Neuronal stem cell (in vitro differentiated cells): ENCODE measurements around the gene ZBTB9.

Experiments
- DNase-seq: peaks from one replicate; pipeline ENCODE4 v3.0.0-alpha.2; 2013; ENCODE audit warnings: low spot score
- H2AFZ ChIP-seq: one replicate; pipeline ENCODE4 v1.6.1; 2013; ENCODE audit warnings: mild to moderate bottlenecking, low read length, inconsistent platforms
- H2AK5ac ChIP-seq: 2 replicates; pipeline ENCODE4 v1.6.1; 2013; ENCODE audit warnings: low read depth, mild to moderate bottlenecking, inconsistent platforms, low read length, moderate library complexity, mixed read lengths
- H2BK120ac ChIP-seq: 2 replicates; pipeline ENCODE4 v1.6.1; 2013; ENCODE audit warnings: low read depth, mild to moderate bottlenecking, inconsistent platforms, low read length, moderate library complexity, mixed read lengths
- H2BK12ac ChIP-seq: one replicate; pipeline ENCODE4 v1.6.1; 2013; ENCODE audit warnings: low read length, inconsistent platforms
- H2BK15ac ChIP-seq: 2 replicates; pipeline ENCODE4 v1.6.1; 2013; ENCODE audit warnings: mild to moderate bottlenecking, low read length, inconsistent platforms, mixed read lengths
- H2BK5ac ChIP-seq: one replicate; pipeline ENCODE4 v1.6.1; 2013; ENCODE audit warnings: inconsistent platforms, mild to moderate bottlenecking, low read length, moderate library complexity
- H3K14ac ChIP-seq: one replicate; pipeline ENCODE4 v1.6.1; 2013; ENCODE audit warnings: low read length, inconsistent platforms
- H3K18ac ChIP-seq: 2 replicates; pipeline ENCODE4 v1.6.1; 2013; ENCODE audit warnings: low read length, inconsistent platforms
- H3K23ac ChIP-seq: 2 replicates; pipeline ENCODE4 v1.6.1; 2013; ENCODE audit warnings: low read depth, mild to moderate bottlenecking, mixed read lengths, low read length, inconsistent platforms; ENCODE audit not compliant: poor library complexity
- H3K27ac ChIP-seq: replicated peaks from 3 replicates; pipeline ENCODE4 v1.5.1; 2013; ENCODE audit warnings: low read length, inconsistent platforms
- H3K27me3 ChIP-seq, 3 experiments: 2 replicates each; pipeline ENCODE4 v1.6.1; 2013; ENCODE audit warnings: low read length in 3 of 3, mild to moderate bottlenecking in 2 of 3, inconsistent platforms in 1 of 3, low read depth in 1 of 3, mixed read lengths in 1 of 3, moderate library complexity in 1 of 3; ENCODE audit not compliant: control insufficient read depth in 3 of 3, insufficient read depth in 3 of 3
- H3K36me3 ChIP-seq, 2 donors: replicated peaks in 1 of 2; 2 replicates each; pipeline ENCODE4 v1.6.1; 2013; ENCODE audit warnings: low read length in 2 of 2; ENCODE audit not compliant: control insufficient read depth in 2 of 2, insufficient read depth in 2 of 2
- H3K4ac ChIP-seq: 2 replicates; pipeline ENCODE4 v1.6.1; 2013; ENCODE audit warnings: inconsistent platforms, mild to moderate bottlenecking, low read length, moderate library complexity
- H3K4me1 ChIP-seq, 2 donors: 1 replicate in 1 of 2; 2 replicates in 1 of 2; pipeline ENCODE4 v1.6.1; 2013; ENCODE audit warnings: low read length in 2 of 2, low read depth in 1 of 2; ENCODE audit not compliant: control insufficient read depth in 2 of 2, insufficient read depth in 1 of 2
- H3K4me2 ChIP-seq: one replicate; pipeline ENCODE4 v1.6.1; 2013; ENCODE audit warnings: mild to moderate bottlenecking, low read length, inconsistent platforms; ENCODE audit not compliant: insufficient read depth, poor library complexity, severe bottlenecking
- H3K4me3 ChIP-seq, 2 donors: 2 replicates each; pipeline ENCODE4 v1.5.1; 2013; ENCODE audit warnings: low read length in 2 of 2, mild to moderate bottlenecking in 2 of 2, inconsistent platforms in 1 of 2, moderate library complexity in 1 of 2
- H3K79me1 ChIP-seq: one replicate; pipeline ENCODE4 v1.6.1; 2013; ENCODE audit warnings: low read depth, mild to moderate bottlenecking, inconsistent platforms, low read length, moderate library complexity
- H3K9ac ChIP-seq: one replicate; pipeline ENCODE4 v1.6.1; 2013; ENCODE audit warnings: mild to moderate bottlenecking, low read depth, low read length, inconsistent platforms; ENCODE audit not compliant: poor library complexity
- H3K9me3 ChIP-seq, 2 donors: replicated peaks in 1 of 2; 2 replicates each; pipeline versions ENCODE3 to v1.6.1; 2013; ENCODE audit warnings: low read length in 2 of 2, mild to moderate bottlenecking in 2 of 2, inconsistent platforms in 1 of 2, low read depth in 1 of 2, mixed read lengths in 1 of 2, moderate library complexity in 1 of 2; ENCODE audit not compliant: control insufficient read depth in 2 of 2, insufficient read depth in 1 of 2
- H4K8ac ChIP-seq: one replicate; pipeline ENCODE4 v1.6.1; 2013; ENCODE audit warnings: low read depth, mild to moderate bottlenecking, inconsistent platforms, low read length, moderate library complexity
- H4K91ac ChIP-seq: one replicate; pipeline ENCODE4 v1.6.1; 2013; ENCODE audit warnings: low read length, low read depth, mild to moderate bottlenecking, inconsistent platforms; ENCODE audit not compliant: poor library complexity
- WGBS, 2 donors: extraction: QIAGEN DNeasy Blood & Tissue Kit; methylation state at CpG; one replicate each; pipeline ENCODE4 v1.1.7; 2013; ENCODE audit warnings: missing lambda C conversion rate in 2 of 2, mixed read lengths in 1 of 2; ENCODE audit not compliant: insufficient read length in 2 of 2, insufficient replicate concordance in 1 of 2; ENCODE audit errors: extremely low coverage in 2 of 2; 5-methylcytosine and 5-hydroxymethylcytosine counted together

ZBTB9 gene

DNA sequence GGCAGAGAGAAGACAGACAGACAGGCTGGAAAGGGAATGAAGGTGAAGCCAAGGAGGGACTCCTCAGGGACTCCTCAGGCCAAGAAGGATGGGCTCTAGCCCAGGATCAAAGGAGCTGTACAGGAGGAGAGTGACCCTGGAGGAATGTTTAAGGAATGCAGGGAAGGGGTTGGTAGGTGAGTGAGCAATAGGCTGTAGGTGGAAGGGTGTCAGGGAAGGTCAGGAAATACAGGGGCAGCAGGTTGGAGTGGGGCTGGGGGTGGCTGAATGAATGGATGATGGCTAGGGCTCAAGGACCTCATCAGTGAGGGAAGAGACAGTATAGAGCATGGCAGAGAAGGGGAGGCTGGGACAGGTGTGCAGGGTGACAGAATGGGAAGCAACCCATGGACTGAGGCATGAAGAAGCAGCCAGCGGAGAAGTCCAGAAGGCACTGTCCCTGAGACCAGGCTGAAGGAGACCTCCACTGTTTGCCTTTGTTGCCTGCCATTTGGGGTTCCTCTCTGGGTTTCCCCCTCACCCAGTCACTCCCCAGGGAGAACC, 21.3 kb upstream of the ZBTB9 start:
- Histone ChIP-seq H3K79me1 (peaks cover 19% of the 10 kb centered on the region), H2AK5ac (no peak overlapping the region), H3K4me3 (peak overlapping the region in 1 of 2 donors; percentile 31), H3K14ac (no peak overlapping the region), H3K27me3 (no peaks in the 10 kb centered on the region), H2BK5ac (peak overlapping the region; percentile 85), H2AFZ (no peak overlapping the region), H3K4ac (no peak overlapping the region), H3K9ac (peak overlapping the region; percentile 50), H3K23ac (no peak overlapping the region), H3K36me3 (peaks cover 29 to 57% of the 10 kb centered on the region in 2 donors), H2BK12ac (no peak overlapping the region), H4K8ac (no peak overlapping the region), H3K18ac (peak overlapping the region; percentile 81), H3K4me2 (peak overlapping the region; percentile 45), H4K91ac (no peak overlapping the region), H2BK120ac (no peak overlapping the region), H2BK15ac (peak overlapping the region; percentile 86), H3K4me1 (peaks cover 45 to 52% of the 10 kb centered on the region in 2 donors), H3K9me3 (peaks cover 0 to under 1% of the 10 kb centered on the region in 2 donors), H3K27ac (peak overlapping the region; percentile 96)
- DNase-seq: no peak
- WGBS, 2 donors: no CpG with 5 or more reads among the region's 1 CpG

DNA sequence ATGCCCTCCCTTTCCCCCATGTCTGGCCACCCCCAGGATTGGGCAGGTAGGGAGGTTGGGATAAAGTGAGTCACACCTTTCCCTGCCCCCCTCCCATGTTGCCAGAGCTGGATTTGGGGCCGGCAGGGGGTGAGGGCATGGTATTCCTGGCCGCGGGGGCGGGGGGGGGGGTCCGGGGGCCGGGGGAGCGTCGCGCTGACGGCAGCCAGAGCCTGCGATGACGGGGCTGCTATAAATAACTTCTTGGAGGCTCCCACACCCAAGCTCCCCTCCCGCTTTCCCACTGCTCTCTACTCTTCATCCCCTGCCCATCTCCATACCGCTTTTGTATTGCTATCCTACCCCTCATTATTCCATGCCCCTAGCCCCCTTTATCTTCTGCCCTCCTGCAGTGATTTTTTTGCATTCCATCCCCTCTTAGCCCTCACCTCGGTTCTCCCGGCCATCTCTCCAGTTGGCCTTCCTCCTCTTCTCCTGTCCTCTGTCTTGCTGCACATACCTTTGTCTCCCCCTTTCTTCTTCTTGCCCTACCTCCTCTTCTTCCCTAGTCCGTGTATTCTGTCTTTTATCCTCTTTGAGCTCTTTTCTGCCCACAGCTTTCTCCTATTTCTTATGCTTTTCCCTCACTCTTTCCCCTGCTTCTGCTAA, 20.7 kb upstream of the ZBTB9 start:
- H3K9ac ChIP-seq: peak overlapping the region; percentile 50
- peak overlapping the region; percentile 96 for H3K27ac ChIP-seq
- H3K27me3 ChIP-seq: no peaks in the 10 kb centered on the region

DNA sequence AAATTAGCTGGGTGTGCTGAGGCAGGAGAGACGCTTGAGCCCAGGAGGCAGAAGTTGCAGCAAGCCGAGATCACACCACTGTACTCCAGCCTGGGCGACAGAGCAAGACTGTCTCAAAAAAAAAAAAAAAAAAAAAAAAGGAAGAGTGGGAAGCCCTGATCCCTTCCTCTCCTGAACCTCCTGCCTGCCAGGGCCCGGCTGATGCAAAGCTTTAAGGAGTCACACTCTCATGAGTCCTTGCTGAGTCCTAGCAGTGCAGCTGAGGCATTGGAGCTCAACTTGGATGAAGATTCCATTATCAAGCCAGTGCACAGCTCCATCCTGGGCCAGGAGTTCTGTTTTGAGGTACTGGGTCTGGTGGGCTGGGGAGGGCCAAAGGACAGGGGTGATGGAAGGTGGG, 19.4 kb upstream of the ZBTB9 start:
- peaks cover 16% of the 10 kb centered on the region for H3K79me1 ChIP-seq
- no peak overlapping the region for H3K4ac ChIP-seq
- no peak overlapping the region for H3K4me2 ChIP-seq
- H4K8ac ChIP-seq: no peak overlapping the region
- H3K18ac ChIP-seq: no peak overlapping the region
- H2BK5ac ChIP-seq: no peak overlapping the region
- H3K14ac ChIP-seq: no peak overlapping the region
- H2AFZ ChIP-seq: no peak overlapping the region
- H3K27me3 ChIP-seq: no peaks in the 10 kb centered on the region
- H3K23ac ChIP-seq: no peak overlapping the region
- H2AK5ac ChIP-seq: no peak overlapping the region
- peaks cover 42 to 75% of the 10 kb centered on the region in 2 donors for H3K36me3 ChIP-seq
- peaks cover 30 to 33% of the 10 kb centered on the region in 2 donors for H3K4me1 ChIP-seq
- no CpG with 5 or more reads among the region's 4 CpGs for WGBS, 2 donors
- no peak overlapping the region for H3K27ac ChIP-seq
- H2BK12ac ChIP-seq: no peak overlapping the region
- H3K4me3 ChIP-seq: no peak overlapping the region
- no peak for DNase-seq
- H2BK15ac ChIP-seq: no peak overlapping the region
- H4K91ac ChIP-seq: no peak overlapping the region
- H2BK120ac ChIP-seq: no peak overlapping the region
- peaks cover 0 to 3% of the 10 kb centered on the region in 2 donors for H3K9me3 ChIP-seq
- H3K9ac ChIP-seq: peak overlapping the region; percentile 64

More for the DNA sequence above, 20.7 kb upstream of the ZBTB9 start:
- Histone ChIP-seq H3K18ac (peak overlapping the region; percentile 81), H4K91ac (no peak overlapping the region), H2BK5ac (no peak overlapping the region), H3K79me1 (peaks cover 15% of the 10 kb centered on the region), H3K14ac (no peak overlapping the region), H3K9me3 (peaks cover 0 to 3% of the 10 kb centered on the region in 2 donors), H3K4me3 (peak overlapping the region in 1 of 2 donors; percentile 44), H2BK15ac (no peak overlapping the region), H2AK5ac (no peak overlapping the region), H2BK120ac (no peak overlapping the region), H3K36me3 (peaks cover 35 to 63% of the 10 kb centered on the region in 2 donors), H3K4ac (no peak overlapping the region), H2AFZ (no peak overlapping the region), H2BK12ac (no peak overlapping the region), H3K23ac (no peak overlapping the region), H3K4me2 (peak overlapping the region; percentile 45), H4K8ac (no peak overlapping the region), H3K4me1 (peaks cover 40 to 46% of the 10 kb centered on the region in 2 donors)
- no peak for DNase-seq
- no CpG with 5 or more reads among the region's 17 CpGs for WGBS, 2 donors

DNA sequence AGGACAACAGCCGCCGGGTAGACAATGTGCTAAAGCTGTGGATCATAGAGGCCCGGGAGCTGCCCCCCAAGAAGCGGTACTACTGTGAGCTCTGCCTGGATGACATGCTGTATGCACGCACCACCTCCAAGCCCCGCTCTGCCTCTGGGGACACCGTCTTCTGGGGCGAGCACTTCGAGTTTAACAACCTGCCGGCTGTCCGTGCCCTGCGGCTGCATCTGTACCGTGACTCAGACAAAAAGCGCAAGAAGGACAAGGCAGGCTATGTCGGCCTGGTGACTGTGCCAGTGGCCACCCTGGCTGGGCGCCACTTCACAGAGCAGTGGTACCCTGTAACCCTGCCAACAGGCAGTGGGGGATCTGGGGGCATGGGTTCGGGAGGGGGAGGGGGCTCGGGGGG, 16.7 kb upstream of the ZBTB9 start:
- Histone ChIP-seq H3K79me1 (peaks cover 16% of the 10 kb centered on the region), H2BK5ac (no peak overlapping the region), H3K27ac (no peak overlapping the region), H3K36me3 (peaks cover 67 to 96% of the 10 kb centered on the region in 2 donors), H3K4me3 (no peak overlapping the region), H3K18ac (no peak overlapping the region), H2AK5ac (no peak overlapping the region), H2BK12ac (no peak overlapping the region), H3K4me2 (no peak overlapping the region), H3K9me3 (peaks cover 0 to 3% of the 10 kb centered on the region in 2 donors), H3K9ac (no peak overlapping the region), H2BK120ac (no peak overlapping the region), H3K4me1 (peaks cover 8 to 11% of the 10 kb centered on the region in 2 donors), H4K91ac (no peak overlapping the region), H2BK15ac (no peak overlapping the region), H2AFZ (no peak overlapping the region), H3K4ac (no peak overlapping the region), H4K8ac (no peak overlapping the region), H3K27me3 (no peaks in the 10 kb centered on the region), H3K23ac (no peak overlapping the region), H3K14ac (no peak overlapping the region)
- DNase-seq: no peak
- no CpG with 5 or more reads among the region's 18 CpGs for WGBS, 2 donors
